Lower leg skin (tissue), 3 donors: ENCODE measurements around the gene STOML1.

Experiments used
- POLR2A ChIP-seq, 2 donors: fragments of 450-650 bp; IDR thresholded peaks; one replicate each; pipeline ENCODE4 v1.6.1; 2016 to 2017; ENCODE audit warnings: antibody characterized with exemption in 2 of 2, mild to moderate bottlenecking in 1 of 2, moderate library complexity in 1 of 2
- TF ChIP-seq, protein P1 (sequence below), 3 donors: fragments of 450-650 bp; IDR thresholded peaks; one replicate each; pipeline ENCODE4 v1.5.1; 2016; ENCODE audit warnings: antibody characterized with exemption in 3 of 3, mild to moderate bottlenecking in 3 of 3, moderate library complexity in 2 of 3

DNA sequence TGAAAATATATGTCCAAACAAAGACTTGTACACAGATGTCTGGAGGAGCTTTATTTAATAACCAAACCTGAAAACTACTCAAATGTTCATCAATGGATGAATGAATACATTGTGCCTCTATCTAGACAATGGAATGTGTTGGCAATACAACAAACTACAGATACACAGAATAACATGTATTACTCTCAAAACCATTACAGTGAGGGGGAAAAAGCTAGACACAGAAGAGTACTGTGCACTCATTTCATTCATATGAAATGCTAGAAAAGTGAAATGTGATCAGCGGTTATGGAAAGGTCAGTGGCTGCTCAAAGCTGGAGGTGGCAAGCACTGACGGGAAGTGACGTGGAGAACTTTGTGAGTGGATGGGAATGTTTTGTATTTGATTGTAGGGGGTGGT, 13.2 kb downstream of the STOML1 start:
- TF ChIP-seq POLR2A (IDR thresholded peaks at IDR 0.05), result no peak
- TF ChIP-seq, protein P1, sequence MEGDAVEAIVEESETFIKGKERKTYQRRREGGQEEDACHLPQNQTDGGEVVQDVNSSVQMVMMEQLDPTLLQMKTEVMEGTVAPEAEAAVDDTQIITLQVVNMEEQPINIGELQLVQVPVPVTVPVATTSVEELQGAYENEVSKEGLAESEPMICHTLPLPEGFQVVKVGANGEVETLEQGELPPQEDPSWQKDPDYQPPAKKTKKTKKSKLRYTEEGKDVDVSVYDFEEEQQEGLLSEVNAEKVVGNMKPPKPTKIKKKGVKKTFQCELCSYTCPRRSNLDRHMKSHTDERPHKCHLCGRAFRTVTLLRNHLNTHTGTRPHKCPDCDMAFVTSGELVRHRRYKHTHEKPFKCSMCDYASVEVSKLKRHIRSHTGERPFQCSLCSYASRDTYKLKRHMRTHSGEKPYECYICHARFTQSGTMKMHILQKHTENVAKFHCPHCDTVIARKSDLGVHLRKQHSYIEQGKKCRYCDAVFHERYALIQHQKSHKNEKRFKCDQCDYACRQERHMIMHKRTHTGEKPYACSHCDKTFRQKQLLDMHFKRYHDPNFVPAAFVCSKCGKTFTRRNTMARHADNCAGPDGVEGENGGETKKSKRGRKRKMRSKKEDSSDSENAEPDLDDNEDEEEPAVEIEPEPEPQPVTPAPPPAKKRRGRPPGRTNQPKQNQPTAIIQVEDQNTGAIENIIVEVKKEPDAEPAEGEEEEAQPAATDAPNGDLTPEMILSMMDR (IDR thresholded peaks at IDR 0.05), result no peak
